Measurements from ENCODE around the gene ELOA2. TPM values are rescaled to one million over a fixed set of nuclear protein-coding genes. Genes with fewer than 3 reads are reported as not detected.
A peak's percentile ranks its signal among the peaks of the same experiment; 100 is the strongest.

The ELOA2 gene
- total RNA-seq, 1 donor from 2014 or later: not detected

DNA sequence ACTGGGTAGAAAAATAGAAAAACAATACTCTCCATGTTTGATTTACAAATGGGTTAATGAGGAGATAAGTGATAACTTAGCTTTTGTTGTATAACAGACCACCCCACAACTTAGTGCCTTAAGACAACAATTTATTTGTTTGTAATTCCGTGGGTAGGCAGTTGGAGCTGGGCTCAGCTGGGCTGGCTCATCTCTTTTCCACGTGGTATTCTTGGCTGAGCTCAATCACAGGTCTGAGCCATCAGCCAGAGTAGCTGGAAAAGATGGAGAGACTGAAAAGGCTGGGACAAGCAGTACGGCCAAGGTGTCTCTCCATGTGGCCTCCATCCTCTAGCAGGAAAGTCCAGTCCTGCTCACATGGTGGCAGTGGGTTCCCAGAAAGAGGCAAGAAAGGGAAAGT is 32.2 kb upstream of the ELOA2 start:
- Mint-ChIP-seq H3K4me3 (ENCODE audit: low read depth) (no peak overlapping the region), H3K27ac (no peak overlapping the region), H3K9me3 (ENCODE audit: low read depth) (no peaks in the 10 kb centered on the region), H3K27me3 (no peaks in the 10 kb centered on the region), H3K36me3 (ENCODE audit: insufficient read depth) (no peaks in the 10 kb centered on the region), H3K4me1 (ENCODE audit: low read depth) (no peaks in the 10 kb centered on the region)
- TF ChIP-seq, protein P1, sequence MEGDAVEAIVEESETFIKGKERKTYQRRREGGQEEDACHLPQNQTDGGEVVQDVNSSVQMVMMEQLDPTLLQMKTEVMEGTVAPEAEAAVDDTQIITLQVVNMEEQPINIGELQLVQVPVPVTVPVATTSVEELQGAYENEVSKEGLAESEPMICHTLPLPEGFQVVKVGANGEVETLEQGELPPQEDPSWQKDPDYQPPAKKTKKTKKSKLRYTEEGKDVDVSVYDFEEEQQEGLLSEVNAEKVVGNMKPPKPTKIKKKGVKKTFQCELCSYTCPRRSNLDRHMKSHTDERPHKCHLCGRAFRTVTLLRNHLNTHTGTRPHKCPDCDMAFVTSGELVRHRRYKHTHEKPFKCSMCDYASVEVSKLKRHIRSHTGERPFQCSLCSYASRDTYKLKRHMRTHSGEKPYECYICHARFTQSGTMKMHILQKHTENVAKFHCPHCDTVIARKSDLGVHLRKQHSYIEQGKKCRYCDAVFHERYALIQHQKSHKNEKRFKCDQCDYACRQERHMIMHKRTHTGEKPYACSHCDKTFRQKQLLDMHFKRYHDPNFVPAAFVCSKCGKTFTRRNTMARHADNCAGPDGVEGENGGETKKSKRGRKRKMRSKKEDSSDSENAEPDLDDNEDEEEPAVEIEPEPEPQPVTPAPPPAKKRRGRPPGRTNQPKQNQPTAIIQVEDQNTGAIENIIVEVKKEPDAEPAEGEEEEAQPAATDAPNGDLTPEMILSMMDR (IDR thresholded peaks at IDR 0.05; ENCODE audit: unreplicated experiment): no peak
- DNase-seq (ENCODE audit: low spot score, unreplicated experiment): no peak

DNA sequence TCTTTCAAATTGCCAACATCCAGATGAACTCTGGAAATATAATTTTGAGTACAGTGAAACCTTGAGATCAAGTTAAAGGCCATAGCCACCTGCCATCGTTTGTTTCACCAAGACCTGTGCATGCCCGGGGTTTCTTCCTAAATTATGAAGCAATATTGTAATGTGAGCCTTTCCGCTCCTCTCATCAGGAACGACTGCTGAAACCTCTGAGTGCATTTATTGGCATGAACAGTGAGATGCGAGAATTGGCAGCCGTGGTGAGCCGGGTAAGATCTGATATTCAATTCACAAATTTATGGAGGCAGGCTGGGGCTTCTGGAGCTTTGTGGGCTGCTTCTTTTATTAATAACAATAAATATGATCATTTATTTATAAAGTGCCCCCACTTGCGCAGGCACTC is 27.7 kb upstream of the ELOA2 start:
- Mint-ChIP-seq H3K4me1 (ENCODE audit: low read depth) (no peaks in the 10 kb centered on the region), H3K36me3 (ENCODE audit: insufficient read depth) (no peaks in the 10 kb centered on the region), H3K9me3 (ENCODE audit: low read depth) (no peaks in the 10 kb centered on the region), H3K4me3 (ENCODE audit: low read depth) (no peak overlapping the region), H3K27me3 (no peaks in the 10 kb centered on the region), H3K27ac (no peak overlapping the region)
- TF ChIP-seq, protein P1 (IDR thresholded peaks at IDR 0.05; ENCODE audit: unreplicated experiment): no peak
- DNase-seq (ENCODE audit: low spot score, unreplicated experiment): no peak

DNA sequence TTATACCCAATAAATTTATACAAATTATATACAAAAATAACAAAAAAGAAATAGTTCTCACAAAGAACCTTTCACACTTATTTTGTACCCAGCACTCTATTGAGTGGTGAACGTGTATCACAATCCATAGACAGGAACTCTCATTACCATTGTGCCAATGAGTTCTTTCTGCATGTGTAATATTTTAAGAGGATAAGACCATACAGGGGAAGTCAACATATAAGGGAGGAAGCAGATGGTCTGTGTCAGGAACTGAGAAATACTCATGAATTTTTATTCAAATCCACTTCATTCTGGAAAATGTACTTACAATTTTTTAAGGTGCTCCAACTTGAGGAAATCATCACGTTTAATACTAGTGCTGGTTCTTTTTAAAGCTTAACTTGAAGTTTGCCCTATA is 27.1 kb upstream of the ELOA2 start:
- Mint-ChIP-seq H3K4me1 (ENCODE audit: low read depth) (no peaks in the 10 kb centered on the region), H3K9me3 (ENCODE audit: low read depth) (no peaks in the 10 kb centered on the region), H3K27ac (no peak overlapping the region), H3K27me3 (no peaks in the 10 kb centered on the region), H3K36me3 (ENCODE audit: insufficient read depth) (no peaks in the 10 kb centered on the region), H3K4me3 (ENCODE audit: low read depth) (no peak overlapping the region)
- DNase-seq (ENCODE audit: low spot score, unreplicated experiment): no peak
- TF ChIP-seq, protein P1 (IDR thresholded peaks at IDR 0.05; ENCODE audit: unreplicated experiment): no peak

DNA sequence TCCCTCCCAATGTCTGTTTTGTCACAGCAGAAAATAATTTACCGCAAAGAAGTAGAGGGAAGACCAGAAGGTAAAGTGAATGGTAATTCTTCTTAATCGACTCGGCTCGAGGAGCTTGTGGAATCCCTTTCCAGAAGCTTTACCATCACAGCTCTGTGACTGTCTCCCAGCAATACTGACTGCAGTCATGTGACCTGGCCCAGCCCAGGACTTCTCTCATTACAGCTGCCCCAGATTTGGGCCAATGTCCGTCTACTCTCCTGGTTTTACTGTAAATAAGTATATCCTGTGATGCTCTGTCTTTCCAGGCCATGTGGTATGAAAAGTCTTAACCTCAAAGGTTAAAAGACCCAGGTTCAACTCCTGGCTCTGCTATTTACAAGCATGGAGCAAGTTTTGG is 18.9 kb upstream of the ELOA2 start:
- DNase-seq (ENCODE audit: low spot score, unreplicated experiment): no peak
- H3K27ac Mint-ChIP-seq: no peak overlapping the region
- TF ChIP-seq, protein P1 (IDR thresholded peaks at IDR 0.05; ENCODE audit: unreplicated experiment): no peak
- H3K36me3 Mint-ChIP-seq (ENCODE audit: insufficient read depth): no peaks in the 10 kb centered on the region
- H3K4me3 Mint-ChIP-seq (ENCODE audit: low read depth): no peak overlapping the region
- H3K27me3 Mint-ChIP-seq: peaks cover 3% of the 10 kb centered on the region
- H3K4me1 Mint-ChIP-seq (ENCODE audit: low read depth): no peaks in the 10 kb centered on the region
- H3K9me3 Mint-ChIP-seq (ENCODE audit: low read depth): no peaks in the 10 kb centered on the region

DNA sequence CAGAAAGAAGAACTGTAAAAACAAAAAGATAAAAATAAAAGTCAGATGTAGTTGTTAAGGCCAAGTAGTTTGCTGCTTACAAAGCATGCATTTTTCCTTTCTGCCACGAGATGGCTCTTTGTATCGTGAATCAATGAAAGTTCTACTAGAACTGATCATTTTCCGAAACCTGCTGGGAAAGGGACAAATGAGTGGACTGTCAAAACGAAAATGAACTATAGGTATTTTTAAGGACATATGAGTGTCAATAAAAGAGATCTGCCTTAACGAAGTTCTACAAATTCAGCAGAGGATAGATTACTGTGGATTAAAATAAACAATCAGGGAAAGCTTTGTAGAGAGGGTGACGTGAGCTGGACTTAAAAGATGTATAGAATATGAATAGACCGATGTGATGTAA is 15.0 kb upstream of the ELOA2 start:
- Mint-ChIP-seq H3K4me3 (ENCODE audit: low read depth) (no peak overlapping the region), H3K27ac (no peak overlapping the region), H3K4me1 (ENCODE audit: low read depth) (no peaks in the 10 kb centered on the region), H3K9me3 (ENCODE audit: low read depth) (no peaks in the 10 kb centered on the region), H3K36me3 (ENCODE audit: insufficient read depth) (no peaks in the 10 kb centered on the region), H3K27me3 (peaks cover 3% of the 10 kb centered on the region)
- DNase-seq (ENCODE audit: low spot score, unreplicated experiment): no peak
- TF ChIP-seq, protein P1 (IDR thresholded peaks at IDR 0.05; ENCODE audit: unreplicated experiment): peak; percentile 66

Data from progenitor cell of endocrine pancreas (in vitro differentiated cells).